ENCODE data around the gene METTL15. TPM values are rescaled to one million over a fixed set of nuclear protein-coding genes. Genes with fewer than 3 reads are reported as not detected.
"Not testable (repeated sequence)": the region's sequence is repeated elsewhere in the genome, so short reads cannot be mapped to it uniquely, and the experiment has no call there.

METTL15 gene
- total RNA-seq, 1 donor from 2014 or later = 14.7 TPM

GRCh38 chr11:28170759-28171158, 62.6 kb downstream of the METTL15 start:
- intact Hi-C loops (cut with DNase I) = no loop called here
- TF ChIP-seq CTCF (IDR thresholded peaks at IDR 0.05) = no peak
- no peak for DNase-seq (ENCODE audit: extremely low spot score in 2 of 2)

GRCh38 chr11:28176351-28176750, 68.2 kb downstream of the METTL15 start:
- intact Hi-C loops (cut with DNase I) = no loop called here
- no peak overlapping the region for H3K27ac ChIP-seq
- TF ChIP-seq CTCF (IDR thresholded peaks at IDR 0.05) = no peak
- TF ChIP-seq POLR2A (IDR thresholded peaks at IDR 0.05) = no peak
- no peak for TF ChIP-seq POLR2AphosphoS5 (IDR thresholded peaks at IDR 0.05; ENCODE audit: insufficient read depth in 1 of 2, low read depth in 1 of 2)
- no peak for DNase-seq (ENCODE audit: extremely low spot score in 2 of 2)
- H3K4me1 ChIP-seq = no peaks in the 10 kb centered on the region
- H3K9me3 ChIP-seq = no peaks in the 10 kb centered on the region
- no peaks in the 10 kb centered on the region for H3K36me3 ChIP-seq
- no peak overlapping the region for H3K4me3 ChIP-seq
- no peaks in the 10 kb centered on the region for H3K27me3 ChIP-seq

More at GRCh38 chr11:28170759-28171158, 62.6 kb downstream of the METTL15 start:
- Histone ChIP-seq H3K27me3 (no peaks in the 10 kb centered on the region), H3K9me3 (no peaks in the 10 kb centered on the region), H3K4me1 (no peaks in the 10 kb centered on the region), H3K36me3 (no peaks in the 10 kb centered on the region), H3K27ac (no peak overlapping the region), H3K4me3 (no peak overlapping the region)

GRCh38 chr11:28195449-28195848, 87.3 kb downstream of the METTL15 start:
- intact Hi-C loops (cut with DNase I) = no loop called here
- H3K36me3 ChIP-seq = no peaks in the 10 kb centered on the region
- TF ChIP-seq POLR2A (IDR thresholded peaks at IDR 0.05) = no peak
- no peak for TF ChIP-seq CTCF (IDR thresholded peaks at IDR 0.05)
- TF ChIP-seq POLR2AphosphoS5 (IDR thresholded peaks at IDR 0.05; ENCODE audit: insufficient read depth in 1 of 2, low read depth in 1 of 2) = no peak
- H3K4me1 ChIP-seq = no peaks in the 10 kb centered on the region
- no peaks in the 10 kb centered on the region for H3K27me3 ChIP-seq
- H3K27ac ChIP-seq = no peak overlapping the region
- no peaks in the 10 kb centered on the region for H3K9me3 ChIP-seq
- no peak overlapping the region for H3K4me3 ChIP-seq
- no peak for DNase-seq (ENCODE audit: extremely low spot score in 2 of 2)

GRCh38 chr11:28209906-28210305, 101.7 kb downstream of the METTL15 start:
- intact Hi-C loops (cut with DNase I) = no loop called here
- H3K27me3 ChIP-seq = no peaks in the 10 kb centered on the region
- no peaks in the 10 kb centered on the region for H3K4me1 ChIP-seq
- TF ChIP-seq CTCF (IDR thresholded peaks at IDR 0.05) (no peak), POLR2AphosphoS5 (IDR thresholded peaks at IDR 0.05; ENCODE audit: insufficient read depth in 1 of 2, low read depth in 1 of 2) (no peak), POLR2A (IDR thresholded peaks at IDR 0.05) (no peak)
- no peak overlapping the region for H3K27ac ChIP-seq
- H3K36me3 ChIP-seq = no peaks in the 10 kb centered on the region
- H3K9me3 ChIP-seq = no peaks in the 10 kb centered on the region
- no peak overlapping the region for H3K4me3 ChIP-seq
- no peak for DNase-seq (ENCODE audit: extremely low spot score in 2 of 2)

- H3K27ac ChIP-seq; H3K4me1 ChIP-seq; intact Hi-C loops (cut with DNase I); H3K9me3 ChIP-seq; H3K4me3 ChIP-seq; DNase-seq (ENCODE audit: extremely low spot score in 2 of 2); H3K27me3 ChIP-seq; H3K36me3 ChIP-seq: not testable (repeated sequence)
Measured at GRCh38 chr11:28222063-28222462, 113.9 kb downstream of the METTL15 start.

GRCh38 chr11:28223577-28223976, 115.4 kb downstream of the METTL15 start:
- Histone ChIP-seq H3K27me3 (no peaks in the 10 kb centered on the region), H3K27ac (no peak overlapping the region), H3K36me3 (no peaks in the 10 kb centered on the region), H3K4me3 (no peak overlapping the region), H3K4me1 (no peaks in the 10 kb centered on the region), H3K9me3 (no peaks in the 10 kb centered on the region)
- no peak for DNase-seq (ENCODE audit: extremely low spot score in 2 of 2)
- intact Hi-C loops (cut with DNase I) = no loop called here
- TF ChIP-seq POLR2A (IDR thresholded peaks at IDR 0.05) = no peak
- TF ChIP-seq CTCF (IDR thresholded peaks at IDR 0.05) = no peak
- TF ChIP-seq POLR2AphosphoS5 (IDR thresholded peaks at IDR 0.05; ENCODE audit: insufficient read depth in 1 of 2, low read depth in 1 of 2) = no peak

Data from vagina (tissue), 2 donors.